ENCODE data around the gene PEA15. TPM values are rescaled to one million over a fixed set of nuclear protein-coding genes. Genes with fewer than 3 reads are reported as not detected.

The PEA15 gene
- total RNA-seq, 3 donors from 2014 or later: 69.8 to 128 (median 127) TPM

DNA sequence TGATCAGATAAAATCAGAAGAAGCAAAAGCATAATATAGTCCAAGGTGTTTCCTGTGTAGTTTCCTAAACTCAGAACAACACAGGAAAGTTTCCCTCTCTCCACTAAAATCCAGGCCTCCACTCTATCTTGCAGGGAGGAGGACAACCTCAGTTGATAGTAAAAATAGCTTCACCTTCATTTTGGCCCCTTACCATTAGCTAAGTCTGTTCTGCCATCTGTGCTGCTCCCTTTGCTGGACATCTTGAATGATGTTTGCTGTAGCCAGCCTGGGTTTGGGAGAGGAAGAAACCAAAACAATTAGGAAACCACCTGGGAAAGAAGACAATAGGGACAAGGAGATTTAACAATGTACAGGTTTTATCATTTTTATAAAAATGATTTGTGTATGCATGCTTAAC lies 38.6 kb downstream of the PEA15 start:
- TF ChIP-seq, protein P1, sequence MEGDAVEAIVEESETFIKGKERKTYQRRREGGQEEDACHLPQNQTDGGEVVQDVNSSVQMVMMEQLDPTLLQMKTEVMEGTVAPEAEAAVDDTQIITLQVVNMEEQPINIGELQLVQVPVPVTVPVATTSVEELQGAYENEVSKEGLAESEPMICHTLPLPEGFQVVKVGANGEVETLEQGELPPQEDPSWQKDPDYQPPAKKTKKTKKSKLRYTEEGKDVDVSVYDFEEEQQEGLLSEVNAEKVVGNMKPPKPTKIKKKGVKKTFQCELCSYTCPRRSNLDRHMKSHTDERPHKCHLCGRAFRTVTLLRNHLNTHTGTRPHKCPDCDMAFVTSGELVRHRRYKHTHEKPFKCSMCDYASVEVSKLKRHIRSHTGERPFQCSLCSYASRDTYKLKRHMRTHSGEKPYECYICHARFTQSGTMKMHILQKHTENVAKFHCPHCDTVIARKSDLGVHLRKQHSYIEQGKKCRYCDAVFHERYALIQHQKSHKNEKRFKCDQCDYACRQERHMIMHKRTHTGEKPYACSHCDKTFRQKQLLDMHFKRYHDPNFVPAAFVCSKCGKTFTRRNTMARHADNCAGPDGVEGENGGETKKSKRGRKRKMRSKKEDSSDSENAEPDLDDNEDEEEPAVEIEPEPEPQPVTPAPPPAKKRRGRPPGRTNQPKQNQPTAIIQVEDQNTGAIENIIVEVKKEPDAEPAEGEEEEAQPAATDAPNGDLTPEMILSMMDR (IDR thresholded peaks at IDR 0.05): no peak
- TF ChIP-seq POLR2A (IDR thresholded peaks at IDR 0.05) (no peak), POLR2AphosphoS5 (IDR thresholded peaks at IDR 0.05) (no peak)
- no peak overlapping the region for H3K27ac ChIP-seq
- DNase-seq (ENCODE audit: low spot score in 2 of 2): no peak
- H3K4me1 ChIP-seq: no peaks in the 10 kb centered on the region
- no peaks in the 10 kb centered on the region for H3K36me3 ChIP-seq
- intact Hi-C loops (cut with DNase I; ENCODE audit: low total_unique reads): no loop called here
- no peaks in the 10 kb centered on the region for H3K27me3 ChIP-seq
- H3K9me3 ChIP-seq: no peaks in the 10 kb centered on the region
- no peak overlapping the region for H3K4me3 ChIP-seq

DNA sequence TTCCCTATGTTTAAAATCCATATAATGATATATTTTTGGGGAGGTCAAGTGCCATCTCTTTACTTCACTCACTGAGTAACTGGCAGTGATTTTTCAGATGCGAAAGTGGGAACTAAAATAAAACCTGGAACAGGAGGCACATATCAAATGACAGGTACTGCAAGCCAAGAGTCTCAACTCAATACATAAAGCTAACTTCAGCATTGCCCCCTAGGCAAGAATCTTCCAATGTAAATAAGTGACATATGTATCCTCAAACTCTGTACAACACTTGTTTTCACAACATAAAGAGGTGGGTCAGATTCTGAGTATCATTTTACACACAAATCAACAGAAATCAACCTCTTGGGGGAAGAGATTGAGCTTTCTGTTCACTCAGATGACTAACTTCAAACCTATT lies 39.0 kb downstream of the PEA15 start:
- Histone ChIP-seq H3K9me3 (no peaks in the 10 kb centered on the region), H3K4me1 (no peaks in the 10 kb centered on the region), H3K36me3 (no peaks in the 10 kb centered on the region), H3K27me3 (no peaks in the 10 kb centered on the region), H3K4me3 (no peak overlapping the region), H3K27ac (no peak overlapping the region)
- intact Hi-C loops (cut with DNase I; ENCODE audit: low total_unique reads): no loop called here
- no peak for TF ChIP-seq POLR2AphosphoS5 (IDR thresholded peaks at IDR 0.05)
- TF ChIP-seq, protein P1 (IDR thresholded peaks at IDR 0.05): no peak
- TF ChIP-seq POLR2A (IDR thresholded peaks at IDR 0.05): no peak
- no peak for DNase-seq (ENCODE audit: low spot score in 2 of 2)

DNA sequence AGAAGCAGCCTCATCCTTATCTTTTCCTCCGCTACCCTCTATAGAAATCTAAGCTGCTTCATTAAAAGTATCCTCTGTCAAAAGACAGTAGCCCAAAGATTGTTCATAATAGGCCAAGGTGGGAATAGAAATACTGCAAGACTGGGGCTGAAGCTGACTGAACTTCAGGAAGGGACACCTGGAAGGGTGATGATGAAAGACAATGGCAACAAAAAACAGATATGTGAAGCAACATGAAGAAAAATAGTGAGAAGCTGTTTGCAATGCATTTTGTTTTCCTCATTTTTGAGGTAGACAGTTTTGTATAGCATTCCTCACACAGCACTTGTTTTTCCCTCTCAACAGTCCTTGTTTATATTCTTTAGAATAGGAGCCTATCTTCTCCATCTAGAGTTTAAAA lies 40.2 kb downstream of the PEA15 start:
- TF ChIP-seq, protein P1 (IDR thresholded peaks at IDR 0.05): no peak
- no peak for TF ChIP-seq POLR2A (IDR thresholded peaks at IDR 0.05)
- DNase-seq (ENCODE audit: low spot score in 2 of 2): no peak
- intact Hi-C loops (cut with DNase I; ENCODE audit: low total_unique reads): no loop called here
- Histone ChIP-seq H3K9me3 (no peaks in the 10 kb centered on the region), H3K4me1 (no peaks in the 10 kb centered on the region), H3K27me3 (no peaks in the 10 kb centered on the region), H3K4me3 (no peak overlapping the region), H3K27ac (no peak overlapping the region), H3K36me3 (no peaks in the 10 kb centered on the region)

DNA sequence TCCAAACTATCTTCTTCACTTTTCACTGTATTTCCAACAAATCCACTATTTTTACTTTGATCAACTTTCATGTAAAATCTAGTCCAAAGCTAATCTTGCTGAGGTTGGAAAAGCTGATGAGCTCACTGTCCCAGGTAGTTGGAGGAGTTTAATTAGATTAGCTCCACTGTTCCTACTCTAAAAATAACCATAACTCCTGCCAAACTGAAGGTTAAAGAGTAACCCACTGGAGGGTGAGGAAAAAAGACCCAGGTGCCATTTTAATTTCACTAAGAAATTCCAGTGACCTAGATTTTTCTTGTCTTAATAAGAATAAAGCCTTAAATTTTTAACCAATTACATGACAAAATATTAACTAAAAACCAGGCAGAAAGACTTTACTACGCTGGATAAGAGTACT lies 41.9 kb downstream of the PEA15 start:
- H3K27me3 ChIP-seq: no peaks in the 10 kb centered on the region
- no peak for DNase-seq (ENCODE audit: low spot score in 2 of 2)
- no peaks in the 10 kb centered on the region for H3K36me3 ChIP-seq
- no peak overlapping the region for H3K27ac ChIP-seq
- no peaks in the 10 kb centered on the region for H3K4me1 ChIP-seq
- TF ChIP-seq POLR2A (IDR thresholded peaks at IDR 0.05) (no peak), POLR2AphosphoS5 (IDR thresholded peaks at IDR 0.05) (no peak)
- TF ChIP-seq, protein P1 (IDR thresholded peaks at IDR 0.05): no peak
- H3K9me3 ChIP-seq: no peaks in the 10 kb centered on the region
- H3K4me3 ChIP-seq: no peak overlapping the region
- intact Hi-C loops (cut with DNase I; ENCODE audit: low total_unique reads): no loop called here

DNA sequence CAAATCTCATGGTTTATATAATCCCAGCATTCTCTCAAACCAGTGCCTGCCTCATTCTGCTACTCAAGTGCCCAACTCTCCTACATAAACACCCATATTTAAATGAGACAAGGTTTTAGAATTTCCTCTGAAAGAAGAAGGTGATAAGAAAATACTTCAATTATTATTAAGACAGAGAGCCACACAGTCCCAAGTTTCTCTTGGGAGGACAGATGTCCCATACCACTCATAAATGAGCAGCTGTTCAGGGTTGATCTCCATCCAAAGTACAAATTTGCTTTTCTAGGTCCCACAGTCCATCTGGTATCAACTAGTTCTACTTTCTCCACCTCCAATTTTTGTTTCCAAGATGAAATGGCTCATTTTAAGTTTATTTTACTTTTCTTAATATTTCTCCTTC lies 45.8 kb downstream of the PEA15 start:
- H3K27me3 ChIP-seq: no peaks in the 10 kb centered on the region
- no peak overlapping the region for H3K4me3 ChIP-seq
- H3K4me1 ChIP-seq: no peaks in the 10 kb centered on the region
- H3K9me3 ChIP-seq: no peaks in the 10 kb centered on the region
- TF ChIP-seq POLR2A (IDR thresholded peaks at IDR 0.05) (no peak), POLR2AphosphoS5 (IDR thresholded peaks at IDR 0.05) (no peak)
- TF ChIP-seq, protein P1 (IDR thresholded peaks at IDR 0.05): no peak
- no peak for DNase-seq (ENCODE audit: low spot score in 2 of 2)
- no peaks in the 10 kb centered on the region for H3K36me3 ChIP-seq
- H3K27ac ChIP-seq: no peak overlapping the region
- intact Hi-C loops (cut with DNase I; ENCODE audit: low total_unique reads): no loop called here

Data from breast epithelium (tissue), 4 donors.